Neural progenitor cell (in vitro differentiated cells): ENCODE measurements around the gene CKS1B. TPM values are rescaled to one million over a fixed set of nuclear protein-coding genes. Genes with fewer than 3 reads are reported as not detected.

Experiments
- DNase-seq: peaks from one replicate; pipeline ENCODE4 v3.0.0-alpha.2; 2016; ENCODE audit warnings: low spot score
- H2AFZ ChIP-seq: fragments of 200-600 bp; sonication (generic); replicated peaks from 2 replicates; pipeline ENCODE4 v1.6.1; 2016; ENCODE audit warnings: antibody characterized with exemption
- H3F3A ChIP-seq: fragments of 200-600 bp; sonication (generic); 2 replicates; pipeline ENCODE4 v1.6.1; 2016; ENCODE audit warnings: antibody characterized with exemption, low read depth
- H3K27ac ChIP-seq: fragments of 200-600 bp; sonication (generic); 2 replicates; pipeline ENCODE4 v1.5.1; 2016; ENCODE audit warnings: mild to moderate bottlenecking
- H3K27me3 ChIP-seq: fragments of 200-600 bp; sonication (generic); 2 replicates; pipeline ENCODE4 v1.6.1; 2016; ENCODE audit warnings: mild to moderate bottlenecking, moderate library complexity
- H3K36me3 ChIP-seq: fragments of 200-600 bp; sonication (generic); 2 replicates; pipeline ENCODE4 v1.5.1; 2016
- H3K4me1 ChIP-seq: fragments of 200-600 bp; sonication (generic); 2 replicates; pipeline ENCODE4 v1.6.1; 2016; ENCODE audit warnings: mixed run types
- H3K4me2 ChIP-seq: fragments of 200-600 bp; sonication (generic); 2 replicates; pipeline ENCODE4 v1.6.1; 2016
- H3K4me3 ChIP-seq: fragments of 200-600 bp; sonication (generic); 2 replicates; pipeline ENCODE4 v1.5.1; 2016
- H3K79me2 ChIP-seq: fragments of 200-600 bp; sonication (generic); 2 replicates; pipeline ENCODE4 v1.6.1; 2016; ENCODE audit warnings: low read depth
- H3K9ac ChIP-seq: fragments of 200-600 bp; sonication (generic); 2 replicates; pipeline ENCODE4 v1.6.1; 2016
- H3K9me3 ChIP-seq: fragments of 200-600 bp; sonication (generic); 2 replicates; pipeline ENCODE4 v1.5.1; 2016; ENCODE audit warnings: low read depth
- H4K20me1 ChIP-seq: fragments of 200-600 bp; sonication (generic); 2 replicates; pipeline ENCODE4 v1.6.1; 2016; ENCODE audit warnings: low read depth
- H3K27ac Mint-ChIP-seq: 3 replicates; pipeline ENCODE4 v1.8.0; 2021; ENCODE audit warnings: mixed read lengths
- H3K27me3 Mint-ChIP-seq: 2 replicates; pipeline ENCODE4 v1.8.0; 2022; ENCODE audit warnings: low read depth, mild to moderate bottlenecking, inconsistent platforms, moderate library complexity, mixed read lengths; ENCODE audit not compliant: insufficient read depth
- H3K36me3 Mint-ChIP-seq: 3 replicates; pipeline ENCODE4 v1.8.0; 2021; ENCODE audit warnings: mixed read lengths
- H3K4me1 Mint-ChIP-seq: 3 replicates; pipeline ENCODE4 v1.8.0; 2021; ENCODE audit warnings: mixed read lengths
- H3K4me3 Mint-ChIP-seq: 3 replicates; pipeline ENCODE4 v1.8.0; 2021; ENCODE audit warnings: mild to moderate bottlenecking, moderate library complexity, mixed read lengths
- H3K9me3 Mint-ChIP-seq: 3 replicates; pipeline ENCODE4 v1.8.0; 2020; ENCODE audit warnings: mixed read lengths
- EZH2 ChIP-seq: fragments of 200-600 bp; sonication (generic); IDR thresholded peaks from 2 replicates; pipeline ENCODE4 v1.6.1; 2017; ENCODE audit warnings: antibody characterized with exemption, mild to moderate bottlenecking, moderate library complexity
- EZH2phosphoT487 ChIP-seq: fragments of 200-600 bp; sonication (generic); IDR thresholded peaks from 2 replicates; pipeline ENCODE4 v1.6.1; 2017; ENCODE audit warnings: antibody characterized with exemption
- total RNA-seq: library from RNA; depleted of rRNA; stranded (reverse); fragments of >200 nt; gene quantifications from 2 replicates; pipeline ENCODE4 v1.2.3, GENCODE V29; 2015; ENCODE audit warnings: low replicate concordance
- TF ChIP-seq, protein P1 (sequence below): fragments of 200-600 bp; sonication (generic); IDR thresholded peaks from 2 replicates; pipeline ENCODE4 v1.5.1; 2017; ENCODE audit warnings: antibody characterized with exemption, mild to moderate bottlenecking

CKS1B gene
- total RNA-seq, result 210 and 297 TPM in 2 replicates

GRCh38 chr1:154974102-154974807, at the start of gene CKS1B:
TSS of gene CKS1B (plus strand) at chr1:154974681. CDS start at chr1:154974746, 65 bp downstream.
- H3K9ac ChIP-seq, result peak within 1 kb of the TSS; percentile 28
- peak within 1 kb of the TSS; percentile 88 for H2AFZ ChIP-seq
- TF ChIP-seq EZH2, result no peak
- no peak within 1 kb of the TSS for H3K4me3 Mint-ChIP-seq
- peak; percentile 99 for DNase-seq
- H3K27ac Mint-ChIP-seq, result no peak within 1 kb of the TSS
- peaks cover 6% of the 10 kb centered on the region for H3K36me3 Mint-ChIP-seq
- H3K79me2 ChIP-seq, result peaks cover 68% of the 10 kb centered on the region
- H3K9me3 Mint-ChIP-seq, result no peaks in the 10 kb centered on the region
- peaks cover 31% of the 10 kb centered on the region for H3K4me1 Mint-ChIP-seq
- H3K4me3 ChIP-seq, result peak within 1 kb of the TSS; percentile 64
- peaks cover 3% of the 10 kb centered on the region for H3K27me3 Mint-ChIP-seq
- H3K27ac ChIP-seq, result peak within 1 kb of the TSS; percentile 88
- peak within 1 kb of the TSS; percentile 84 for H3K4me2 ChIP-seq
- no peaks in the 10 kb centered on the region for H3K9me3 ChIP-seq
- H3K36me3 ChIP-seq, result peaks cover 10% of the 10 kb centered on the region
- no peaks in the 10 kb centered on the region for H3K27me3 ChIP-seq
- peaks cover 49% of the 10 kb centered on the region for H3F3A ChIP-seq
- peaks cover 38% of the 10 kb centered on the region for H3K4me1 ChIP-seq
- H4K20me1 ChIP-seq, result peaks cover 29% of the 10 kb centered on the region

DNA sequence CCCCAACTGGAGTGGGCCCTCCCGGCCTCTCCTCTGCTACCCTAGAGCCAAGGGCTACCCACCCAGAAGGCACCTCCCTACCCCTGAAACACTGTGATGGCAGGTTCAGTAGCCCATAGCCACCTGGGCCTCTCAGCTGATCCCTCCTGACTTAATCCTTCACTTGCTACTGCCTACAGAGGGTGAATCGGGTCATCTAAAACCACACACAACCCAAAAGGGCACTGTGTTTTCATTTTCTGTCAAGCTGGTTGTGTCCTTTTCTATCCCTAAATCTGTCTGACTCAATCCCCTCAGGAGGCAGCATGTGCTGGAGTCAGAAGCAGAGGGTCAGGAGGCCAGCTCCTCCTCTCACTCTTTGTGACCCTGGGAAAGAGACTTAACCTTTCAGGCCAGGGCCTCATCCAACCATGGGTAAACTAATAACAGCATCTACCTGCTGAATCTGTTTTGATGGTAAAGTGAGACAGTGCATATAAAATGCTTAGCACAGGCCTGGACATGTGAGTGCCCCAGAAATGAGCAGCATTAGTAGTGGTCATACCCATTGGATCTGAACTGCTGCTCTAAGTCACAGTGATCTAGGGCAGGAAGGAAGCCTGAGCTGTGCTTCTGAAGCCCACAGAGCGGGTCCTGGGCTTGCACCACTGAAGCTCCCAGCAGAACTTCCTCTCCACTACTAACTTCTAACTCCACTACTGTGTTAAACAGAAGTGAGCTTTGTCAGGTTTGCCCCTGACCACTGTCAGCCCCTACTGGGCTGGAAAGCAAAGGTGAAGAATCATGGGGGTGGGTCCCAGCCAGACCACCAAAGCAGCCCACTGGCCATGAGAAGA, 48.9 kb upstream of the CKS1B start:
- no peak for DNase-seq
- Histone ChIP-seq H3K27me3 (no peaks in the 10 kb centered on the region), H3K4me2 (no peak overlapping the region), H2AFZ (no peak overlapping the region), H3K9me3 (no peaks in the 10 kb centered on the region), H3F3A (no peaks in the 10 kb centered on the region), H4K20me1 (no peaks in the 10 kb centered on the region), H3K27ac (no peak overlapping the region), H3K4me1 (no peaks in the 10 kb centered on the region), H3K4me3 (no peak overlapping the region), H3K9ac (no peak overlapping the region), H3K36me3 (no peaks in the 10 kb centered on the region), H3K79me2 (no peaks in the 10 kb centered on the region)
- no peaks in the 10 kb centered on the region for H3K27me3 Mint-ChIP-seq
- TF ChIP-seq, protein P1, sequence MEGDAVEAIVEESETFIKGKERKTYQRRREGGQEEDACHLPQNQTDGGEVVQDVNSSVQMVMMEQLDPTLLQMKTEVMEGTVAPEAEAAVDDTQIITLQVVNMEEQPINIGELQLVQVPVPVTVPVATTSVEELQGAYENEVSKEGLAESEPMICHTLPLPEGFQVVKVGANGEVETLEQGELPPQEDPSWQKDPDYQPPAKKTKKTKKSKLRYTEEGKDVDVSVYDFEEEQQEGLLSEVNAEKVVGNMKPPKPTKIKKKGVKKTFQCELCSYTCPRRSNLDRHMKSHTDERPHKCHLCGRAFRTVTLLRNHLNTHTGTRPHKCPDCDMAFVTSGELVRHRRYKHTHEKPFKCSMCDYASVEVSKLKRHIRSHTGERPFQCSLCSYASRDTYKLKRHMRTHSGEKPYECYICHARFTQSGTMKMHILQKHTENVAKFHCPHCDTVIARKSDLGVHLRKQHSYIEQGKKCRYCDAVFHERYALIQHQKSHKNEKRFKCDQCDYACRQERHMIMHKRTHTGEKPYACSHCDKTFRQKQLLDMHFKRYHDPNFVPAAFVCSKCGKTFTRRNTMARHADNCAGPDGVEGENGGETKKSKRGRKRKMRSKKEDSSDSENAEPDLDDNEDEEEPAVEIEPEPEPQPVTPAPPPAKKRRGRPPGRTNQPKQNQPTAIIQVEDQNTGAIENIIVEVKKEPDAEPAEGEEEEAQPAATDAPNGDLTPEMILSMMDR, result no peak
- H3K36me3 Mint-ChIP-seq, result peaks cover 26% of the 10 kb centered on the region
- H3K9me3 Mint-ChIP-seq, result no peaks in the 10 kb centered on the region
- H3K4me3 Mint-ChIP-seq, result no peak overlapping the region
- no peaks in the 10 kb centered on the region for H3K4me1 Mint-ChIP-seq
- H3K27ac Mint-ChIP-seq, result no peak overlapping the region

- Histone ChIP-seq H4K20me1 (no peaks in the 10 kb centered on the region), H2AFZ (no peak overlapping the region), H3K4me1 (no peaks in the 10 kb centered on the region), H3K27ac (no peak overlapping the region), H3K9ac (no peak overlapping the region), H3K27me3 (no peaks in the 10 kb centered on the region), H3F3A (no peaks in the 10 kb centered on the region), H3K79me2 (no peaks in the 10 kb centered on the region), H3K4me2 (no peak overlapping the region), H3K36me3 (no peaks in the 10 kb centered on the region), H3K4me3 (no peak overlapping the region), H3K9me3 (no peaks in the 10 kb centered on the region)
- TF ChIP-seq EZH2 (no peak), EZH2phosphoT487 (no peak)
- TF ChIP-seq, protein P1, result no peak
- Mint-ChIP-seq H3K9me3 (no peaks in the 10 kb centered on the region), H3K27me3 (no peaks in the 10 kb centered on the region), H3K4me3 (peak overlapping the region; percentile 49), H3K36me3 (peaks cover 26% of the 10 kb centered on the region), H3K4me1 (no peaks in the 10 kb centered on the region), H3K27ac (no peak overlapping the region)
- no peak for DNase-seq
Measured at GRCh38 chr1:154926201-154926600, 48.3 kb upstream of the CKS1B start.
